ENCODE results near the gene ABHD14A.
A peak's percentile ranks its signal among the peaks of the same experiment; 100 is the strongest.

GRCh38 chr3:51995346-51996163 is 20.7 kb downstream of the ABHD14A start, which contains the start of gene RPL29:
- TF ChIP-seq, protein P1, sequence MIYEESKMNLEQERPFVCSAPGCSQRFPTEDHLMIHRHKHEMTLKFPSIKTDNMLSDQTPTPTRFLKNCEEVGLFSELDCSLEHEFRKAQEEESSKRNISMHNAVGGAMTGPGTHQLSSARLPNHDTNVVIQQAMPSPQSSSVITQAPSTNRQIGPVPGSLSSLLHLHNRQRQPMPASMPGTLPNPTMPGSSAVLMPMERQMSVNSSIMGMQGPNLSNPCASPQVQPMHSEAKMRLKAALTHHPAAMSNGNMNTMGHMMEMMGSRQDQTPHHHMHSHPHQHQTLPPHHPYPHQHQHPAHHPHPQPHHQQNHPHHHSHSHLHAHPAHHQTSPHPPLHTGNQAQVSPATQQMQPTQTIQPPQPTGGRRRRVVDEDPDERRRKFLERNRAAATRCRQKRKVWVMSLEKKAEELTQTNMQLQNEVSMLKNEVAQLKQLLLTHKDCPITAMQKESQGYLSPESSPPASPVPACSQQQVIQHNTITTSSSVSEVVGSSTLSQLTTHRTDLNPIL (CRISPR knock-in tag; IDR thresholded peaks at IDR 0.05; ENCODE audit: low read depth): no peak
- TF ChIP-seq ZFP3 (CRISPR knock-in tag; IDR thresholded peaks at IDR 0.05) (no peak), ISL1 (CRISPR knock-in tag; IDR thresholded peaks at IDR 0.05) (no peak), RARB (CRISPR knock-in tag; IDR thresholded peaks at IDR 0.05) (no peak), ZFP30 (CRISPR knock-in tag; IDR thresholded peaks at IDR 0.05) (no peak), GLIS3 (CRISPR knock-in tag; IDR thresholded peaks at IDR 0.05) (no peak), POU6F1 (CRISPR knock-in tag; IDR thresholded peaks at IDR 0.05; ENCODE audit: borderline replicate concordance, low read depth) (no peak), ZC3H10 (CRISPR knock-in tag; IDR thresholded peaks at IDR 0.05) (no peak), ZNF70 (CRISPR knock-in tag; IDR thresholded peaks at IDR 0.05) (no peak), ZNF8 (CRISPR knock-in tag; IDR thresholded peaks at IDR 0.05) (no peak), TCF4 (CRISPR knock-in tag; IDR thresholded peaks at IDR 0.05; ENCODE audit: borderline replicate concordance) (no peak), PPARA (CRISPR knock-in tag; IDR thresholded peaks at IDR 0.05; ENCODE audit: borderline replicate concordance) (no peak)
- TF ChIP-seq, protein P2, sequence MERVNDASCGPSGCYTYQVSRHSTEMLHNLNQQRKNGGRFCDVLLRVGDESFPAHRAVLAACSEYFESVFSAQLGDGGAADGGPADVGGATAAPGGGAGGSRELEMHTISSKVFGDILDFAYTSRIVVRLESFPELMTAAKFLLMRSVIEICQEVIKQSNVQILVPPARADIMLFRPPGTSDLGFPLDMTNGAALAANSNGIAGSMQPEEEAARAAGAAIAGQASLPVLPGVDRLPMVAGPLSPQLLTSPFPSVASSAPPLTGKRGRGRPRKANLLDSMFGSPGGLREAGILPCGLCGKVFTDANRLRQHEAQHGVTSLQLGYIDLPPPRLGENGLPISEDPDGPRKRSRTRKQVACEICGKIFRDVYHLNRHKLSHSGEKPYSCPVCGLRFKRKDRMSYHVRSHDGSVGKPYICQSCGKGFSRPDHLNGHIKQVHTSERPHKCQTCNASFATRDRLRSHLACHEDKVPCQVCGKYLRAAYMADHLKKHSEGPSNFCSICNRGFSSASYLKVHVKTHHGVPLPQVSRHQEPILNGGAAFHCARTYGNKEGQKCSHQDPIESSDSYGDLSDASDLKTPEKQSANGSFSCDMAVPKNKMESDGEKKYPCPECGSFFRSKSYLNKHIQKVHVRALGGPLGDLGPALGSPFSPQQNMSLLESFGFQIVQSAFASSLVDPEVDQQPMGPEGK (CRISPR knock-in tag; IDR thresholded peaks at IDR 0.05; ENCODE audit: borderline replicate concordance): 0 out of 2 replicates have a peak, but pooled peaks have one; percentile 13
- TF ChIP-seq, protein P3, sequence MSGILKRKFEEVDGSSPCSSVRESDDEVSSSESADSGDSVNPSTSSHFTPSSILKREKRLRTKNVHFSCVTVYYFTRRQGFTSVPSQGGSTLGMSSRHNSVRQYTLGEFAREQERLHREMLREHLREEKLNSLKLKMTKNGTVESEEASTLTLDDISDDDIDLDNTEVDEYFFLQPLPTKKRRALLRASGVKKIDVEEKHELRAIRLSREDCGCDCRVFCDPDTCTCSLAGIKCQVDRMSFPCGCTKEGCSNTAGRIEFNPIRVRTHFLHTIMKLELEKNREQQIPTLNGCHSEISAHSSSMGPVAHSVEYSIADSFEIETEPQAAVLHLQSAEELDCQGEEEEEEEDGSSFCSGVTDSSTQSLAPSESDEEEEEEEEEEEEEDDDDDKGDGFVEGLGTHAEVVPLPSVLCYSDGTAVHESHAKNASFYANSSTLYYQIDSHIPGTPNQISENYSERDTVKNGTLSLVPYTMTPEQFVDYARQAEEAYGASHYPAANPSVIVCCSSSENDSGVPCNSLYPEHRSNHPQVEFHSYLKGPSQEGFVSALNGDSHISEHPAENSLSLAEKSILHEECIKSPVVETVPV (CRISPR knock-in tag; IDR thresholded peaks at IDR 0.05): no peak

Data from SK-N-SH treated with all-trans-retinoic acid at 6 μM for 48 hours (cell line).